SK-N-MC (cell line): Measurements from ENCODE around the gene CUX1.

Source experiments
- EZH2 ChIP-seq: fragments of 200-600 bp; sonication (generic); IDR thresholded peaks from one replicate; pipeline ENCODE4 v1.6.1; 2017; ENCODE audit warnings: antibody characterized with exemption
- FOXP2 ChIP-seq: optimal IDR thresholded peaks from 2 replicates; pipeline ENCODE3; 2011; ENCODE audit warnings: mild to moderate bottlenecking, moderate library complexity; ENCODE audit not compliant: insufficient read depth; ENCODE audit errors: extremely low read length, control extremely low read depth
- POLR2AphosphoS5 ChIP-seq: IDR thresholded peaks from 2 replicates; pipeline ENCODE4 v1.6.1; 2012; ENCODE audit warnings: mild to moderate bottlenecking, low read depth, low read length, borderline replicate concordance

GRCh38 chr7:101954499-101954898, 137.1 kb downstream of the CUX1 start:
- no peak for TF ChIP-seq POLR2AphosphoS5
- TF ChIP-seq EZH2, result no peak
- no peak for TF ChIP-seq FOXP2
